Activated naive CD4-positive, alpha-beta T cell (primary cell): ENCODE results near the gene SHROOM3.
"Not testable (repeated sequence)": the region's sequence is repeated elsewhere in the genome, so short reads cannot be mapped to it uniquely, and the experiment has no call there.

ENCODE experiments used
- DNase-seq, 4 experiments: peaks; one replicate each; lab custom pipeline; 2025; lab: John Stamatoyannopoulos, UW

The SHROOM3 gene

GRCh38 chr4:76594173-76594572 is 159.1 kb downstream of the SHROOM3 start:
- no peak for DNase-seq

- DNase-seq = no peak
Observed at GRCh38 chr4:76595435-76595834, 160.4 kb downstream of the SHROOM3 start.

GRCh38 chr4:76596713-76597112 is 161.7 kb downstream of the SHROOM3 start:
- DNase-seq = no peak

- DNase-seq = no peak
Observed at GRCh38 chr4:76597423-76597979, 162.5 kb downstream of the SHROOM3 start.

- no peak for DNase-seq
Observed at GRCh38 chr4:76600447-76600846, 165.4 kb downstream of the SHROOM3 start.

GRCh38 chr4:76601791-76602190 is 166.8 kb downstream of the SHROOM3 start:
- DNase-seq = no peak

- DNase-seq = no peak
Observed at GRCh38 chr4:76605099-76605563, 170.1 kb downstream of the SHROOM3 start.

GRCh38 chr4:76606645-76607265 is 171.7 kb downstream of the SHROOM3 start:
- DNase-seq = no peak

GRCh38 chr4:76607266-76607799 is 172.3 kb downstream of the SHROOM3 start:
- DNase-seq = no peak

GRCh38 chr4:76607846-76608245 is 172.8 kb downstream of the SHROOM3 start:
- DNase-seq = no peak

- DNase-seq = not testable (repeated sequence)
Observed at GRCh38 chr4:76608549-76608948, 173.5 kb downstream of the SHROOM3 start.

- DNase-seq = no peak
Observed at GRCh38 chr4:76610751-76611547, 175.9 kb downstream of the SHROOM3 start.

GRCh38 chr4:76611616-76612207 is 176.7 kb downstream of the SHROOM3 start:
- DNase-seq = no peak

- DNase-seq = no peak
Observed at GRCh38 chr4:76614589-76614988, 179.6 kb downstream of the SHROOM3 start.

GRCh38 chr4:76615999-76616398 is 181.0 kb downstream of the SHROOM3 start:
- DNase-seq = no peak

- no peak for DNase-seq
Observed at GRCh38 chr4:76616526-76616925, 181.5 kb downstream of the SHROOM3 start.

GRCh38 chr4:76620723-76621468 is 185.9 kb downstream of the SHROOM3 start:
- DNase-seq = no peak

- DNase-seq = no peak
Observed at GRCh38 chr4:76622126-76622525, 187.1 kb downstream of the SHROOM3 start.

GRCh38 chr4:76622717-76623116 is 187.7 kb downstream of the SHROOM3 start:
- DNase-seq = no peak

- DNase-seq = no peak
Observed at GRCh38 chr4:76623217-76624045, 188.4 kb downstream of the SHROOM3 start.

- no peak for DNase-seq
Observed at GRCh38 chr4:76624241-76624681, 189.2 kb downstream of the SHROOM3 start.
